Psoas muscle (tissue), 8 donors: Measurements from ENCODE around the gene RFESD. TPM values are rescaled to one million over a fixed set of nuclear protein-coding genes. Genes with fewer than 3 reads are reported as not detected.

Experiments
- ATAC-seq, 4 donors: fragments of 200-7000 bp; cut with Tn5 transposase; one replicate each; pipeline ENCODE4 v1.9.1; 2020; ENCODE audit warnings: moderate library complexity in 3 of 4, mild to moderate bottlenecking in 2 of 4
- DNase-seq, 2 donors: peaks; one replicate each; pipeline ENCODE4 v3.0.0-alpha.2; 2020
- H3K27ac ChIP-seq: fragments of 200-600 bp; one replicate; pipeline ENCODE4 v1.8.0; 2022
- H3K27me3 ChIP-seq, 3 donors: fragments of 200-600 bp in 1 of 3; one replicate each; pipeline versions ENCODE4 v1.6.1 to v1.8.0; 2013 to 2022; ENCODE audit warnings: low read length in 2 of 3, mild to moderate bottlenecking in 2 of 3, moderate library complexity in 1 of 3; ENCODE audit not compliant: insufficient read depth in 3 of 3
- H3K36me3 ChIP-seq, 2 donors: fragments of 200-600 bp in 1 of 2; one replicate each; pipeline versions ENCODE4 v1.6.1 to v1.8.0; 2013 to 2022; ENCODE audit warnings: low read depth in 1 of 2, mild to moderate bottlenecking in 1 of 2, moderate library complexity in 1 of 2; ENCODE audit not compliant: insufficient read depth in 1 of 2
- H3K4me1 ChIP-seq: fragments of 200-600 bp; one replicate; pipeline ENCODE4 v1.8.0; 2022
- H3K4me3 ChIP-seq: fragments of 200-600 bp; one replicate; pipeline ENCODE4 v1.8.0; 2022; ENCODE audit warnings: mild to moderate bottlenecking
- H3K9me3 ChIP-seq: fragments of 200-600 bp; one replicate; pipeline ENCODE4 v1.8.0; 2022
- CTCF ChIP-seq: fragments of 200-600 bp; IDR thresholded peaks from one replicate; pipeline ENCODE4 v1.8.0; 2022; ENCODE audit warnings: antibody characterized with exemption
- WGBS, 3 donors: extraction: QIAGEN DNeasy Blood & Tissue Kit; methylation state at CpG; one replicate each; pipeline versions ENCODE4 v1.1.6 to v1.1.7; 2013; 5-methylcytosine and 5-hydroxymethylcytosine counted together
- intact Hi-C, 2 donors: fragments of 100-400 bp; cut with DNase I; formaldehyde crosslinking; loops; one replicate each; pipeline versions ENCODE4 v1.11.0 to v1.14.2; 2022
- polyA plus RNA-seq, 3 donors: library from polyadenylated mRNA; stranded (reverse); fragments of 200-250 nt; gene quantifications; one replicate each; pipeline ENCODE4 v1.2.3, GENCODE V29; 2013
- total RNA-seq, 4 donors: library from RNA; stranded (reverse); fragmentation: NEBNext Ultra II Directional in 2 of 4; extraction: Animal tissue kit (Norgen Biotek cat#: 25700) in 2 of 4; gene quantifications; one replicate each; pipeline versions ENCODE4 v1.2.1 to v1.2.4, GENCODE V29; 2021 to 2023
- donor health status: healthy with polysubstance abuse.
- donor health status: DM: no; HTN: no; CAD: no; lungs with moderate emphysema.
- donor health status: Bipolar disorder and iron deficiency.
- donor health status: healthy.
- donor health status: DM: yes; HTN: yes; CAD: no.
- donor health status: DM: no; HTN: no; CAD: no.
- donor health status: DM: no; HTN: no; CAD: no.
- donor health status: DM: yes; HTN: yes; CAD: no.

The RFESD gene
- total and polyA plus RNA-seq, 7 donors: 3.2 to 6.0 (median 3.9) TPM

DNA sequence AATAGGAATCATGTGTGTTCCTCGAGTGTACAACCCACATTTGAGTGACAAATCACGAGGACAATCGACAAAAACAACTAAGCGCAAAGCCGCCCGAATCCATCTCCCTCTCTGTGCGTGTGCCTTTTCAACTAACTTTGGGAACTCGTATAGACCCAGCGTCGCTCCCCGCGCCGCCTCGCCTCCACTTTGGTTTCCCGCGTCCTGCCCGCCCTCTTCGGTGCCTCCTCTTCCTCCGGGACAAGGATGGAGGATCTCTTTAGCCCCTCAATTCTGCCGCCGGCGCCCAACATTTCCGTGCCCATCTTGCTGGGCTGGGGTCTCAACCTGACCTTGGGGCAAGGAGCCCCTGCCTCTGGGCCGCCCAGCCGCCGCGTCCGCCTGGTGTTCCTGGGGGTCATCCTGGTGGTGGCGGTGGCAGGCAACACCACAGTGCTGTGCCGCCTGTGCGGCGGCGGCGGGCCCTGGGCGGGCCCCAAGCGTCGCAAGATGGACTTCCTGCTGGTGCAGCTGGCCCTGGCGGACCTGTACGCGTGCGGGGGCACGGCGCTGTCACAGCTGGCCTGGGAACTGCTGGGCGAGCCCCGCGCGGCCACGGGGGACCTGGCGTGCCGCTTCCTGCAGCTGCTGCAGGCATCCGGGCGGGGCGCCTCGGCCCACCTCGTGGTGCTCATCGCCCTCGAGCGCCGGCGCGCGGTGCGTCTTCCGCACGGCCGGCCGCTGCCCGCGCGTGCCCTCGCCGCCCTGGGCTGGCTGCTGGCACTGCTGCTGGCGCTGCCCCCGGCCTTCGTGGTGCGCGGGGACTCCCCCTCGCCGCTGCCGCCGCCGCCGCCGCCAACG lies 26.3 kb upstream of the RFESD start, which contains the start of gene GPR150:
TSS of gene GPR150 (plus strand) at position 58 of the 840 bp plus-strand sequence. CDS start at position 247, 189 bp downstream.
- DNase-seq (peak; percentile 70 to 85), ATAC-seq (peak; percentile 67 to 84 (median 82))
- H3K27me3 ChIP-seq: no peaks in the 10 kb centered on the region
- intact Hi-C loops: no loop called here
- H3K27ac ChIP-seq: no peak within 1 kb of the TSS
- 0 to 2% (median 1%) methylated on average over 53 to 85 of the region's 85 CpGs for whole genome bisulfite sequencing, 3 donors
- TF ChIP-seq CTCF: peak; percentile 4
- H3K4me3 ChIP-seq: peak within 1 kb of the TSS; percentile 72
- H3K4me1 ChIP-seq: peaks cover 12% of the 10 kb centered on the region
- H3K9me3 ChIP-seq: no peaks in the 10 kb centered on the region
- no peaks in the 10 kb centered on the region for H3K36me3 ChIP-seq

DNA sequence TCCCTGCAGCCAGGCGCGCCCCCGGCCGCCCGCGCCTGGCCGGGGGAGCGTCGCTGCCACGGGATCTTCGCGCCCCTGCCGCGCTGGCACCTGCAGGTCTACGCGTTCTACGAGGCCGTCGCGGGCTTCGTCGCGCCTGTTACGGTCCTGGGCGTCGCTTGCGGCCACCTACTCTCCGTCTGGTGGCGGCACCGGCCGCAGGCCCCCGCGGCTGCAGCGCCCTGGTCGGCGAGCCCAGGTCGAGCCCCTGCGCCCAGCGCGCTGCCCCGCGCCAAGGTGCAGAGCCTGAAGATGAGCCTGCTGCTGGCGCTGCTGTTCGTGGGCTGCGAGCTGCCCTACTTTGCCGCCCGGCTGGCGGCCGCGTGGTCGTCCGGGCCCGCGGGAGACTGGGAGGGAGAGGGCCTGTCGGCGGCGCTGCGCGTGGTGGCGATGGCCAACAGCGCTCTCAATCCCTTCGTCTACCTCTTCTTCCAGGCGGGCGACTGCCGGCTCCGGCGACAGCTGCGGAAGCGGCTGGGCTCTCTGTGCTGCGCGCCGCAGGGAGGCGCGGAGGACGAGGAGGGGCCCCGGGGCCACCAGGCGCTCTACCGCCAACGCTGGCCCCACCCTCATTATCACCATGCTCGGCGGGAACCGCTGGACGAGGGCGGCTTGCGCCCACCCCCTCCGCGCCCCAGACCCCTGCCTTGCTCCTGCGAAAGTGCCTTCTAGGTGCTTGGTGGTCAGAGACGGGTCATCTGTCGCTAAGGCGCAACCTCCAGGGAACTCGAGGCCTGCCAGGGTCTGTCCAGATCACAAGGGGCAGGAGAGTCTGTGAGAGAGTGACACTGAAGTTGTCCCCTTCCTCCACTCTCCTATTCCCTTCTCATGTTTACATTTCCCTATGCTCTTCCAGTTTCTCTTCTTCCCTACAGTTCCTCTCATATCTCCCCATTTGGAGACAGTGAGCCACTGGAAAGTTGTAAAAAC lies 25.4 kb upstream of the RFESD start:
- TF ChIP-seq CTCF: peak; percentile 1
- Histone ChIP-seq H3K27me3 (no peaks in the 10 kb centered on the region), H3K27ac (no peak overlapping the region), H3K36me3 (no peaks in the 10 kb centered on the region), H3K4me3 (peak overlapping the region; percentile 72), H3K9me3 (no peaks in the 10 kb centered on the region), H3K4me1 (peaks cover 12% of the 10 kb centered on the region)
- intact Hi-C loops: no loop called here
- WGBS, 3 donors: 3 to 5% (median 4%) methylated on average over 65 to 92 of the region's 92 CpGs
- ATAC-seq (peak; percentile 63 to 77 (median 66)), DNase-seq (peak; percentile 32 to 64)

- Histone ChIP-seq H3K27ac (no peak overlapping the region), H3K4me3 (peak overlapping the region; percentile 72)
- WGBS, 3 donors: 65 to 75% (median 74%) methylated on average over 8 of the region's 8 CpGs
These were observed 24.5 kb upstream of the RFESD start for GRCh38 chr5:95621839-95622629.

More at GRCh38 chr5:95621839-95622629, 24.5 kb upstream of the RFESD start:
- ATAC-seq: no peak
- intact Hi-C loops: no loop called here
- no peak for DNase-seq
- no peak for TF ChIP-seq CTCF
- peaks cover 12% of the 10 kb centered on the region for H3K4me1 ChIP-seq
- H3K9me3 ChIP-seq: no peaks in the 10 kb centered on the region
- no peaks in the 10 kb centered on the region for H3K36me3 ChIP-seq
- no peaks in the 10 kb centered on the region for H3K27me3 ChIP-seq
